Endothelial cell (in vitro differentiated cells): ENCODE data around the gene BMPR1B. TPM values are rescaled to one million over a fixed set of nuclear protein-coding genes. Genes with fewer than 3 reads are reported as not detected.

ENCODE experiments used
- DNase-seq: peaks from one replicate; pipeline ENCODE4 v3.0.0; 2021; ENCODE audit warnings: low spot score
- H3K27ac Mint-ChIP-seq: one replicate; pipeline ENCODE4 v1.8.0; 2021; ENCODE audit warnings: mixed read lengths, inconsistent platforms; ENCODE audit not compliant: unreplicated experiment
- H3K27me3 Mint-ChIP-seq: one replicate; pipeline ENCODE4 v1.8.0; 2021; ENCODE audit warnings: mild to moderate bottlenecking, moderate library complexity, mixed read lengths, inconsistent platforms; ENCODE audit not compliant: unreplicated experiment
- H3K36me3 Mint-ChIP-seq: one replicate; pipeline ENCODE4 v1.8.0; 2021; ENCODE audit warnings: mild to moderate bottlenecking, low read depth, mixed read lengths, inconsistent platforms; ENCODE audit not compliant: unreplicated experiment
- H3K4me1 Mint-ChIP-seq: one replicate; pipeline ENCODE4 v1.8.0; 2021; ENCODE audit warnings: mild to moderate bottlenecking, mixed read lengths, inconsistent platforms; ENCODE audit not compliant: unreplicated experiment
- H3K4me3 Mint-ChIP-seq: one replicate; pipeline ENCODE4 v1.8.0; 2021; ENCODE audit warnings: mild to moderate bottlenecking, mixed read lengths, inconsistent platforms; ENCODE audit not compliant: unreplicated experiment
- H3K9me3 Mint-ChIP-seq: one replicate; pipeline ENCODE4 v1.8.0; 2021; ENCODE audit warnings: mixed read lengths, inconsistent platforms; ENCODE audit not compliant: unreplicated experiment
- total RNA-seq: library from RNA; stranded (reverse); fragmentation: NEBNext Ultra II Directional; extraction: Animal tissue kit (Norgen Biotek cat#: 25700); gene quantifications from one replicate; pipeline ENCODE4 v1.2.1, GENCODE V29; 2021; ENCODE audit not compliant: unreplicated experiment
- TF ChIP-seq, protein P1 (sequence below): fragments of 200-600 bp; sonication (generic); IDR thresholded peaks from one replicate; pipeline ENCODE4 v1.5.0; 2021; ENCODE audit warnings: antibody characterized with exemption; ENCODE audit not compliant: unreplicated experiment

BMPR1B gene
- total RNA-seq, 1 donor from 2014 or later: 5.4 TPM

DNA sequence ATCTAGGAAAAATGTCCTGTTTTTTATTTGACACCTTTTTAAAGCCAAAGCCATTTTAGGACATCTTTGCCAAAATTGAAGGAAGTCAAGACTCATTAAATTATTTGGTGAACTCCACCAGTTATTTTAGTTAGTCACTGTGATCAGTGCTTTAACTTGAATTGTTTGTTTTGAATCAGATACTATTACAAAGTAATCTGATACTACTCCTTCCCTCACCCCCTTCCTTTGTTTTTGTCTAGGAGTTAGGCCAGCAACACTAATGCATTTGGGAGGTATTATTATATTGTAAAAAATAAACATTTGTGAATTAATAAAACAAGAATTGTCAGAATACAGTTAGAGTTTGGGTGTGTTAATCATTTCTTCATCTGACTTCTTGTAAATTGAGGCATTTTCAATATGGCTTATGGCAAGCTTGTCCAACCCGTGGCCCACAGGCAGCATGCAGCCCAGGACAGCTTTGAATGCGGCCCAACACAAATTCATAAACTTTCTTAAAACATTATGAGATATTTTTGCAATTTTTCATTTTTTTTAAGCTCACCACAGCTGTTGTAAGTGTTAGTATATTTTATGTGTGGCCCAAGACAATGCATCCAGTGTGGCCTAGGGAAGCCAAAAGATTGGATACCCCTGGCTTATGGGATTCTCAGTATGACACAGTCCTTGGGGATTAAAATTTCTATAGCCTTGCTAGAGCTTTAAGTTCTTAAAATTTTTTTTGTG, 182.2 kb downstream of the BMPR1B start:
- no peaks in the 10 kb centered on the region for H3K27me3 Mint-ChIP-seq
- H3K4me1 Mint-ChIP-seq: no peaks in the 10 kb centered on the region
- no peak for DNase-seq
- H3K4me3 Mint-ChIP-seq: no peak overlapping the region
- no peaks in the 10 kb centered on the region for H3K36me3 Mint-ChIP-seq
- H3K9me3 Mint-ChIP-seq: no peaks in the 10 kb centered on the region
- TF ChIP-seq, protein P1, sequence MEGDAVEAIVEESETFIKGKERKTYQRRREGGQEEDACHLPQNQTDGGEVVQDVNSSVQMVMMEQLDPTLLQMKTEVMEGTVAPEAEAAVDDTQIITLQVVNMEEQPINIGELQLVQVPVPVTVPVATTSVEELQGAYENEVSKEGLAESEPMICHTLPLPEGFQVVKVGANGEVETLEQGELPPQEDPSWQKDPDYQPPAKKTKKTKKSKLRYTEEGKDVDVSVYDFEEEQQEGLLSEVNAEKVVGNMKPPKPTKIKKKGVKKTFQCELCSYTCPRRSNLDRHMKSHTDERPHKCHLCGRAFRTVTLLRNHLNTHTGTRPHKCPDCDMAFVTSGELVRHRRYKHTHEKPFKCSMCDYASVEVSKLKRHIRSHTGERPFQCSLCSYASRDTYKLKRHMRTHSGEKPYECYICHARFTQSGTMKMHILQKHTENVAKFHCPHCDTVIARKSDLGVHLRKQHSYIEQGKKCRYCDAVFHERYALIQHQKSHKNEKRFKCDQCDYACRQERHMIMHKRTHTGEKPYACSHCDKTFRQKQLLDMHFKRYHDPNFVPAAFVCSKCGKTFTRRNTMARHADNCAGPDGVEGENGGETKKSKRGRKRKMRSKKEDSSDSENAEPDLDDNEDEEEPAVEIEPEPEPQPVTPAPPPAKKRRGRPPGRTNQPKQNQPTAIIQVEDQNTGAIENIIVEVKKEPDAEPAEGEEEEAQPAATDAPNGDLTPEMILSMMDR: no peak
- H3K27ac Mint-ChIP-seq: no peak overlapping the region

DNA sequence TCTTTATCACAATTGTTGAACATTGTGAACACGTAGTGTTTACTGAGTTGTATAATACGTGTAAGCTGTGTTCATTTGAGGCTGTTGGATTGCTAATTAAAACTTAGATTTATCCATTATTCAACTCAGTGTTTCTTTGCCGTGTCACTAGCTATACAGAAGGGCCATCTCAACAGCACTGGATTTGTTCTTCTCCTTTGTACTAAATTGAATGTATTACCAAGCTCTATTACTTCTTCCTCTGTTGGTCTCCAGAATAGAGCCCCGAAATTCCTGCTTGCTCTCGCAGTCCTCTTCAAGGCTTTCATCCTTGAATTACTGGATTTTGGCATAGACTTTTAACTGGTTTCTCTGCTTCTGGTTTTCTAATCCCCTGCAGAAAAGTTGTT, 182.8 kb downstream of the BMPR1B start:
- TF ChIP-seq, protein P1: no peak
- Mint-ChIP-seq H3K4me3 (no peak overlapping the region), H3K9me3 (no peaks in the 10 kb centered on the region), H3K36me3 (no peaks in the 10 kb centered on the region), H3K4me1 (no peaks in the 10 kb centered on the region), H3K27ac (no peak overlapping the region), H3K27me3 (no peaks in the 10 kb centered on the region)
- DNase-seq: no peak

DNA sequence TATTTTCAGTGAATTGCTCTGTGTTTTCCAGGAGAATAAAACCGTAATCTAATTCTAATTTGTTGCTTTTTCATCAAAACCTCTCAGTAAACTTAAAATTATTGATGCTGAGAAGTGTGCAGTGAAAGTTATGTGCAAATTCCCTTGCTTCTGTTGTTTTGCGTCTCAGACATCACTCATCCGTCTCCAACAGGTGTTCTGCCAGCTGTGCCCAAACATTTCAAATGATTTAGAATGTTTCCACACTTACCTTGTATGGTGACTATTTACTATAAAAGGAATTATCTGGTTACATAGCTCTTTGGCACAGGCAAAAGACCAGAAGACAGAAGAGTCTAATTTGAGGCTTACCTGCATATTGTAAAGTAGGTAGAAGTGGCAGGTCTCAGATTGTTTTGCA, 184.0 kb downstream of the BMPR1B start:
- TF ChIP-seq, protein P1: no peak
- no peaks in the 10 kb centered on the region for H3K4me1 Mint-ChIP-seq
- no peak overlapping the region for H3K27ac Mint-ChIP-seq
- no peaks in the 10 kb centered on the region for H3K27me3 Mint-ChIP-seq
- H3K9me3 Mint-ChIP-seq: no peaks in the 10 kb centered on the region
- H3K4me3 Mint-ChIP-seq: no peak overlapping the region
- H3K36me3 Mint-ChIP-seq: no peaks in the 10 kb centered on the region
- DNase-seq: no peak

DNA sequence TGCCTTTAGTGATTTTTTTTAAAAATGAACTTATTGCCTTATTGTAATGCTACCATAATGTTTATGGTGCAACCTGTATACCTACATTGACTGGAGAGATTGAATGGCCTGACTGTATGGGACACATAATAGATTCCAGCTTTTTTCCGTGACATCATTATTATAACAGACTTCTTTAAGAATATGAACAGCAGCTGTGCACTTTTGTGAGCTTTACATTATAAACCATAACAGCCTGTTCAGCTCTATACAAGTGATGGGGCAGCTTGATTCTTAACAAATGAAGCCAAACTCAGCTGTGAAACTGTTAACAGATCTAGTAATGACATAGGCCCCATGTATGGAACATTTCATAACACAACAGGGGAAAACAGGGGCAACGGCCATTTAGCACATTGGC, 187.0 kb downstream of the BMPR1B start:
- DNase-seq: no peak
- Mint-ChIP-seq H3K4me1 (no peaks in the 10 kb centered on the region), H3K36me3 (no peaks in the 10 kb centered on the region), H3K9me3 (no peaks in the 10 kb centered on the region), H3K4me3 (no peak overlapping the region), H3K27me3 (no peaks in the 10 kb centered on the region), H3K27ac (no peak overlapping the region)
- TF ChIP-seq, protein P1: no peak

DNA sequence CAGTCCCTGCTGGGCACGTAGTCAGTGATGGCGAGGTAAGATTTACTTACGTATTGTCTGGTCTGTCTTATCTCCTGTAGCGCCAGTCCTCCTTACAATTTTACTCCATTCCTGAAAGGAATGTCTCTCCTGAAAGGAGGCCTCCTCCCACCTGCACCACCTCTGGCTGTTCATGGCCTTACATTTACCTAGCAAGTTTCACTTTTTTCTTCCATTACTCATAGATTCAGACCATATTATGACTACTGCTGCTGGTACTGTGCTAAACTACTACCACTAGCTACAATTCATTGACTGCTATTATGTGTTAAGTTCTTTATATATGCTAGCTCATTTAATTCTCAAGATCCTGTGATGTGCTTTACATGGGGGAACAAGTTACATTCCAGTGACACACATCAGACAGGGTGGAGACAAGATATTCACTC, 189.9 kb downstream of the BMPR1B start:
- Mint-ChIP-seq H3K27me3 (peaks cover 4% of the 10 kb centered on the region), H3K4me3 (no peak overlapping the region), H3K27ac (no peak overlapping the region), H3K36me3 (no peaks in the 10 kb centered on the region), H3K9me3 (no peaks in the 10 kb centered on the region), H3K4me1 (no peaks in the 10 kb centered on the region)
- DNase-seq: no peak
- TF ChIP-seq, protein P1: no peak
